HG02759 (cell line): ENCODE measurements around the gene MRPL55.

Source experiments
- ATAC-seq: cut with Tn5 transposase; IDR thresholded peaks from one replicate; pipeline ENCODE4 v1.9.1; 2021; ENCODE audit warnings: mild to moderate bottlenecking, moderate library complexity; ENCODE audit not compliant: unreplicated experiment

MRPL55 gene

DNA sequence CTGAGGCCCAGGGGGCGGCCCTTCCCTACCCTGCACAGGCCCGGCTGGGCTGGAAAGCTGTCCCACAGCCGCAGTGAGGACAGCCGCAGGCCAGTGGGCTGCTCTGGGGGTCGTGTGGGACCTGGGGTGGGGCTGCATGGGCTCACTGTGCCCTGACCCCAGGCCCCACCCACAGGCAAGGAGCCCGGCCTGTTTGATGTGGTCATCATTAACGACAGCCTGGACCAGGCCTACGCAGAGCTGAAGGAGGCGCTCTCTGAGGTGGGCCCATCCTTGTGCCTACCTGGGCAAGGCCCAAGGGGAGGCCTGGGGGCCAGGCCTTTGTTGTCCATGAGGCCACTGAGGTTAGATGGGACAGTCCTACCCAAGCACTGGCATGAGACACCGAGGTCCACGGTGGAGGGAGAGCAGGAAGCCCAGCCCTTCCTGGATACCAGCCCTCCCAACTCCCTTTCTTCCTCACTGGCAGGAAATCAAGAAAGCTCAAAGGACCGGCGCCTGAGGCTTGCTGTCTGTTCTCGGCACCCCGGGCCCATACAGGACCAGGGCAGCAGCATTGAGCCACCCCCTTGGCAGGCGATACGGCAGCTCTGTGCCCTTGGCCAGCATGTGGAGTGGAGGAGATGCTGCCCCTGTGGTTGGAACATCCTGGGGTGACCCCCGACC, 39.2 kb upstream of the MRPL55 start:
- ATAC-seq: no peak

- no peak for ATAC-seq
Observed at GRCh38 chr1:228147768-228148167, 38.7 kb upstream of the MRPL55 start.

GRCh38 chr1:228147151-228147693, 38.1 kb upstream of the MRPL55 start:
- no peak for ATAC-seq

- no peak for ATAC-seq
Observed at GRCh38 chr1:228146417-228147150, 37.5 kb upstream of the MRPL55 start.

- no peak for ATAC-seq
Observed at GRCh38 chr1:228145463-228146416, 36.6 kb upstream of the MRPL55 start.

GRCh38 chr1:228144993-228145343, 35.9 kb upstream of the MRPL55 start:
- no peak for ATAC-seq

DNA sequence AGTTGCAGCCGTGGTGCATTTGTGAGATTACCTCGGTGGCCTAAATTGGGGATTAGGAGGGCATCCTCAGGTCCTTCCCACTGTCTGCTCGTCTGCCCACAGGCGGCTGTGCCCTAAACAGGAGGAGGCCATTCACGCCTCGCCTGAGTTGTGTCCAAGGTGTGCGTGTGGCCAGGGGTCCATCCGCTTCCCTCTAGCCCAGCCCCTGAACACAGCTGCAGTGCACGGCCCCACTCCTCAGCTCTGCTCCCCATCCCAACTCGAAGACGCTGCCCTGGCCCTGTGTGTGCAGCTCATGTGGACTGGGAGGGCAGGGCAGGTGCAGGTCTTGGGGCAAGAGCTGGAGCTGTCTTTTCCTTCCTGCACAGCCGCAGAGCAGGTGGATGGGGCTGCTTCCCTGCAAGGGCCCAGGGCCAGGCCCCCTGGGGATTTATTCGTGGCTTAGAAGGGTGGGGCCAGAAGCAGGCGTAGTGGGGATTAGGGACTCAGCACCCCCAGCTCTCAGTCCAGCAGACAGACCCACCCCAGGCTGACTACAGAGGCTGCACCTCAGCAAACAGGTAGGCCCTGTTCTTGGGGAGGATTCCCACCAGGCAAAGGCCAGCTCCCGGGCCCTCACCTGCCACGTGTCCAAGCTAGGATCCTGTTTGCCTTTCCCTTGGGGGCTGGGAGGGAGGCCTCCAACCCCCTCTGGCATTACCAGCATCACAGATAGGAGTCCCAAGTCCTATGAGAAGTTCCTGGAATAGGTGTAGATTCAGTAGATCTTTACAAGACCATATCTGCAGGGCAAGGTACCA, 35.3 kb upstream of the MRPL55 start:
- no peak for ATAC-seq

DNA sequence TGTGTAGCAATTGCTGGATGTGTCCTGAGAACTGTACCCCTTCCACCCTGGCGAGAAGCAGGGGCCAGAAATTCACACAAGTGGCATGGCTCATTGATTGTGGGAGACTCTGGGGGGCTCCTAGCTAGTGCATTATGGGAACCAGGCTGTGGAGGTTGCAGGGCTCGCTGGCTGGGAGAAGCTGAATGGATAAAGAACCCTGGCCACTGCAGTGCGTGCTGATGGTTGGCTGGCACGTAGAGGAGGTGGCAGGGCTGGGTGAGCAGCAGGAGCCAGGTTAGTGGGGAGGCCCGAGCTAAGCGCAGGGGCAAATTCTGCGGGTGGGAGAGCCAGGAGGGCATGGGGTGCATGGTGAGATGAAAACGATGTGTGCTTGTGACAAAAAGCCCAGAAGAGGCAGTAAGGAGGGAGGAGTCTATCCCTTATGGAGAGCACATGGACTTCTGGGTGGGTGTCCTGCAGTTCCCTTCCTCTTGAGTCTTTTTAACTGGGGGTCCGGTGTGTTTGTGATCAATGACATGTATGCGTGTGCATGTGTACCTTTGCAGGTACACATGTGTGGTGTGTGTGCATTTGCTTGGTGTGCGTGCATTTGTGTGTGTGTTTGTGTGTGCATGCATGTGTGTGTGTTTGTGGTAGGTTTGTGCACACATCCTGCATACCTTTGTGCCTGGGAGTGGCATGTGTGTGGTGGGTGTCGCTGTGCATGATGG, 34.5 kb upstream of the MRPL55 start:
- ATAC-seq: no peak

DNA sequence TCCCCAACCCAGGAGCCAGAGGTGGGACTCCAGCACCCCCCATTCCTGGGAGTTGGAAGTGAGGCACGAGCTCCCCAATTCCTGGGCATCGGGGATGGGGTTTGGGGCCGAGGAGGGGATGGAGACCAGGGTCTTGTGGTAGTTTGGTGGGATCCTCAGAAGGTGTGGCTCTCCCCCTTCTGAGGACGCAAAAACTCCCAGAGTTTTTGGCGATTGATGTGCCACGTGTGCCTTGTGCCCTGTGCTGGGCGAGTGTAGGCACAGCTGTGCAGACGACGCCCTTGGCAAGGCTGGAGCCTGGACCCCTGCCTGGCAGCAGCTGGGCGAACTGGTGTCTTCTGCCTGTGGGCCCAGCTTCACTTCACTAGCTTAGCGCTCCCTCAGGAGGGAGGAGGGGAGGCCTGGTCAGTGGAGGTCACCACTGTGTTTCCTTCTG, 33.6 kb upstream of the MRPL55 start:
- ATAC-seq: no peak

DNA sequence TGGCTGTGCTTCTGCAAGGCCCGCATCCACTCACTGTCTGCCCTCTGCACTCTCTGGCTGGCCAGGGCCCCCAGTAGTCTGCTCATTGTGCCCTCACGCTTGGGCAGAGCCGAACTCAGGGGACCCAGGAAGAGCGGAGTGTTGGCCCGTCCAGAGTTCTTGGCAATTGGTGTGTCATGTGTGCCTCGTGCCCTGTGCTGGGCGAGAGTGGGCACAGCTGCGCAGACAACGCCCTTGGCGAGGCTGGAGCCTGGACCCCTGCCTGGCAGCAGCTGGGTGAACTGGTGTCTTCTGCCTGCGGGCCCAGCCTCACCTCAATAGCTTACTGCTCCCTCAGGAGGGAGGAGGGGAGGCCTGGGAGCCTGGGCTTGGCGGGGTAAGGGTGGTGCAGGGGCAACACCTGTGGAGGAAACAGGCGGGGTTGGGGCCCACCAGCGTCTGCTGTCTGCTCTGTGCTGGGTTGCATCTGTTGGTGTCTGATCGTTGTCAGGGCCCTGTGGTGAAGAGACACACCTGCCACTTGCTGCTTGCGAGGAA, 33.1 kb upstream of the MRPL55 start:
- no peak for ATAC-seq

- ATAC-seq: no peak
Observed at GRCh38 chr1:228141226-228142044, 32.3 kb upstream of the MRPL55 start.

DNA sequence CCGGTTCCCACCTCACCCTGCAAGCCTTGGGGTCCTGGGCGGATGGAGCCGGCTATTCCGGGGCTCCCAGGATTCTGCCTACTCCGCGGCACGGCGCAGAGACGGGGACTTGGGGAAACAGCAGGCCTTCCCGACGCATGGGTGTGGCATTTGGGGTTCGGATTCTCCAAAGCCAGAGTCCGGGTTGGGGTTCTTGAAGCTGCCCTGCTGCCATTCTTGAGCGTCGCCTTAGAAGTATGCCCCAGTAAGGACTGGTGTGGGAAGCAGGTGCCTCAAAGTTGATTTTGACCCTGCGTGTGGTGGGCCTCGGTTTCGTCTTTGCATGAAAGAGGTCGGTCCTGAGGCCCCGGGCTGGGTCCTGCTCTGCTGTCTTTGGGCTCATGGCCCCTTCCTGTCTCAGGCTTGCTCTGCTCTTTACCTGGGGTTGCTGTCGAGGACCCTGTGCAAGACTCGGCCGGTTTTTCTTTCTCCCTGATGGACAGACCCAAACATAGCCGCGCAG, 31.7 kb upstream of the MRPL55 start:
- ATAC-seq: no peak

- ATAC-seq: peak; percentile 90
Observed at GRCh38 chr1:228139931-228140723, 31.0 kb upstream of the MRPL55 start, which contains the start of gene GUK1. Gene GUK1 (plus strand): TSS chr1:228140279. CDS start chr1:228140303, 24 bp downstream.

GRCh38 chr1:228139406-228139930, 30.4 kb upstream of the MRPL55 start:
- ATAC-seq: no peak

DNA sequence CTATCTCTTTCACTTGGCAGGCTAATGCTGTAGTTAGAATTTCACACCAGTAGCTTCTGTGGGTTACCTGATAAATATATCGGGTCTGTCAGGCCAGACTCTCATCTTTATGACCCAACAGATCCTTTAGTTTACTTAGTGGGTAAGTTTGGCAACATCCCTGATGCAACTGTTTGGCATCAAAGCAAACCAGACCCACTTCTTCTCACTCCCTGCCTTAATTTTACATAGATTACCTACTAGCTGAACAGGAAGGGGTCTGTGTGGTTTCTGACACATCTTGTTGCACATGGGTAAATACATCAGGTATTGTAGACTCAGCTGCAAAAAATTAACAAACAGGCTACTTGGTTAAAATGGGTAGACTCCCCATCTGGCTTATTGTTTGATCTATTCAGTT, 27.8 kb upstream of the MRPL55 start:
- ATAC-seq: no peak

- ATAC-seq: no peak
Observed at GRCh38 chr1:228134591-228134990, 25.5 kb upstream of the MRPL55 start.

GRCh38 chr1:228131766-228132165, 22.7 kb upstream of the MRPL55 start:
- no peak for ATAC-seq
